Coronary artery (tissue), 2 donors: Measurements from ENCODE around the gene HOXB1.

Source experiments
- DNase-seq: peaks from one replicate; pipeline ENCODE4 v3.0.0-alpha.2; 2017; ENCODE audit warnings: low spot score
- H3K27ac ChIP-seq, 2 donors: fragments of 200-600 bp; sonication (generic); one replicate each; pipeline ENCODE4 v1.5.1; 2016 to 2019
- H3K4me3 ChIP-seq: fragments of 200-600 bp; sonication (generic); 2 replicates; pipeline ENCODE4 v1.5.1; 2016; ENCODE audit warnings: mild to moderate bottlenecking, moderate library complexity
- CTCF ChIP-seq: fragments of 200-600 bp; sonication (generic); IDR thresholded peaks from one replicate; pipeline ENCODE4 v1.5.1; 2019; ENCODE audit warnings: antibody characterized with exemption

Gene HOXB1

GRCh38 chr17:48562934-48563333 is 32.1 kb upstream of the HOXB1 start:
- Histone ChIP-seq H3K4me3 (peak overlapping the region; percentile 74), H3K27ac (peak overlapping the region in 1 of 2 donors; percentile 60)
- no peak for TF ChIP-seq CTCF
- no peak for DNase-seq

GRCh38 chr17:48561884-48562810 is 31.3 kb upstream of the HOXB1 start:
- peak overlapping the region in 1 of 2 donors; percentile 26 for H3K27ac ChIP-seq
- peak overlapping the region; percentile 1 for H3K4me3 ChIP-seq
- no peak for TF ChIP-seq CTCF
- DNase-seq, result no peak

GRCh38 chr17:48559840-48560817 is 29.3 kb upstream of the HOXB1 start:
- DNase-seq, result no peak
- peak overlapping the region in 1 of 2 donors; percentile 87 for H3K27ac ChIP-seq
- no peak overlapping the region for H3K4me3 ChIP-seq
- TF ChIP-seq CTCF, result no peak

- no peak for TF ChIP-seq CTCF
- Histone ChIP-seq H3K27ac (peak overlapping the region in 1 of 2 donors; percentile 87), H3K4me3 (no peak overlapping the region)
- DNase-seq, result no peak
Measured at GRCh38 chr17:48559122-48559839, 28.5 kb upstream of the HOXB1 start.

GRCh38 chr17:48558831-48559121 is 28.0 kb upstream of the HOXB1 start:
- no peak for DNase-seq
- TF ChIP-seq CTCF, result no peak
- Histone ChIP-seq H3K27ac (peak overlapping the region in 1 of 2 donors; percentile 87), H3K4me3 (no peak overlapping the region)

- DNase-seq, result no peak
- Histone ChIP-seq H3K27ac (peak overlapping the region in 1 of 2 donors; percentile 87), H3K4me3 (no peak overlapping the region)
- TF ChIP-seq CTCF, result no peak
Measured at GRCh38 chr17:48558057-48558830, 27.4 kb upstream of the HOXB1 start.
